ENCODE results near the gene FABP6.
"Not testable (repeated sequence)": the region's sequence is repeated elsewhere in the genome, so short reads cannot be mapped to it uniquely, and the experiment has no call there.

Gene FABP6, protein sequence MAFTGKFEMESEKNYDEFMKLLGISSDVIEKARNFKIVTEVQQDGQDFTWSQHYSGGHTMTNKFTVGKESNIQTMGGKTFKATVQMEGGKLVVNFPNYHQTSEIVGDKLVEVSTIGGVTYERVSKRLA

DNA sequence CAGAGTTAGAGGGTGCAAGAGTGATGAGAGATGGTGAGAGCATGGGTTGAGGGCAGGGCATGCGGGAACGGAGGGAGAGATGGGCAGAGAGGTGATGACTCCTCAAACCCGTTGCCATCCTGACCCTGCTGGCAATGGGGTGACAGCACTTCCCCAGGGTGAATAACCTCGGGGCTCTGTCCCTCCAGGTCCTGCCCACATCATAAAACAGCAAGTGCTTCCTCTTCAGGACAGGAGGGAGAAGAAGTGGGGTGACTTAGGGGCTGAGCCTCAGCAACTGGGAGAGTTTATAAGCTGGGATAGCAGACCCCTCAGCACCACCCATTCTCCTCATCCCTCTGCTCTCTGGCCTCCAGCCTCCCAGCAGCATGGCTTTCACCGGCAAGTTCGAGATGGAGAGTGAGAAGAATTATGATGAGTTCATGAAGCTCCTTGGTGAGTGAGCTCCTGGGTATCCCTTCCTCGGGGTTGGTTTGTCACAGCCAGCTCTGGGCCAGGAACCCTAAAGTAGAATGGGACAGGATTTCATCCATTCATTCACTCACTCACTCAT, at the start of gene FABP6:
Gene FABP6 (plus strand): TSS at position 317 of the 553 bp plus-strand sequence. CDS start 52 bp downstream, at position 369.
- no peak for DNase-seq (ENCODE audit: low read depth in 1 of 2, low spot score in 1 of 2)

DNA sequence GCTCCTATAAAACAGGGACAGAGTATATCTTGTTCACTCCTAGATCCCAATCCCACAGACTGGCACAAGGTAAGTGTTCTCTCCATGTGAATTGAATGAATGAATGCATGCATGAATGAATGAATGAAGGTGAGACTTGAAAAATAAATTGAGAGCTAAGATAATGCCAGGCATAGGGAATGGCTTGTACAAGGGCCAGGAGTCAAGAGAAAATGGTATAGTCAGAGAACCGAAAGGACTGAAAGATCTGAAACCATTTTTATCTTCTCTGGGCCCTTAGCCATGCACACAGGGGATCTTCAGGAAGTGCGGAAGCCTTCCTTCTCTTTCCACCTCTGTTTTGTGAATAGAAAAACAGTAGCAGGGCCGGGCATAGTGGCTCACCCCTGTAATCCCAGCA, 48.4 kb upstream of the FABP6 start:
- DNase-seq (ENCODE audit: low read depth in 1 of 2, low spot score in 1 of 2): no peak

DNA sequence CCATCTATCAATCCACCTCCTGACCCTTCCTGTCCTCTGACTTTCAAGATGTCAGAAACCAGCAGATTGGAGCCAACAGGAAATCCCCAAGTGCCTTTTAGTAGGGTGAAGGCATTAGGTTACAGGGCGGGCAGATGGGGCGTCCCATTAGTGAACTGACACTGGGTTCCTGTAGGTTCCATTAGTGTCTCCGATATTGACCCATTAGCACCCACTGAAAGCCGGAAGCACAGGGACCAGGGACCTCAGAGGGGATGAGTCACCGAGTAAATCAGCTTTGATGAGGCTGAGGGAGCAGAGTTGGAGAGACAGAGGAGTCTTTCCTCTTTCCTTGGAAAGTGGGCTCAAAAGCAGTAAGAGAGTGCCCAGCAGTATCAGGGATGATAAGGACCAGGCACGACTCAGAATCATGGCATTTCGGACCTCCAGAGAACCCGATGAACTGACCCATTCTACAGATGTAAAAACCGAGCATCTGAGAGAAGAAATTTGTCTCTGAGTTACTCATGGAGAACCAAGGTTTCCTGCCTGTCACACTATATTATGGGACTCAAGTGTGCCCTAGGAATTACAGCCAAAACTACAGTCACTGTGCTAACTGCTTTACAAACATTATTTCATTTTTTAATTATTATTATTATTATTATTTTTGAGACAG, 47.2 kb upstream of the FABP6 start:
- no peak for DNase-seq (ENCODE audit: low read depth in 1 of 2, low spot score in 1 of 2)

DNA sequence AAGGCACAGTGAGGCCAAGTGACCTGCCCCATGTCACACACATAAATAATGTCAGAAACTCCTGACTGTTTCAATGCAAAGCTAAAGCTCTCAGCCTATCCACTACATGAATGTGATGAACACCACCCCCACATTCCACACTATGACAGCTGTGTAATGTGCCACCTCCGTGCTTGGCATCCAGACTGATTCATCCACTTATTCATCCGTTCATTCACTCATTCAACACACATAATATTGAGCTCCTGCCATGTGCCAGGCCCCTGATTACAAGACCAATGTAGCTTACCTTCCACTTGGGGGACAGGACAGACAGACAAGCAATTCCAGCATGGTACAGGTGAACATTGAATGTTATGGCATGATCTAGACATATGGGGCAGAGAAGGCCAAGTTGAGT, 46.2 kb upstream of the FABP6 start:
- DNase-seq (ENCODE audit: low read depth in 1 of 2, low spot score in 1 of 2): no peak

DNA sequence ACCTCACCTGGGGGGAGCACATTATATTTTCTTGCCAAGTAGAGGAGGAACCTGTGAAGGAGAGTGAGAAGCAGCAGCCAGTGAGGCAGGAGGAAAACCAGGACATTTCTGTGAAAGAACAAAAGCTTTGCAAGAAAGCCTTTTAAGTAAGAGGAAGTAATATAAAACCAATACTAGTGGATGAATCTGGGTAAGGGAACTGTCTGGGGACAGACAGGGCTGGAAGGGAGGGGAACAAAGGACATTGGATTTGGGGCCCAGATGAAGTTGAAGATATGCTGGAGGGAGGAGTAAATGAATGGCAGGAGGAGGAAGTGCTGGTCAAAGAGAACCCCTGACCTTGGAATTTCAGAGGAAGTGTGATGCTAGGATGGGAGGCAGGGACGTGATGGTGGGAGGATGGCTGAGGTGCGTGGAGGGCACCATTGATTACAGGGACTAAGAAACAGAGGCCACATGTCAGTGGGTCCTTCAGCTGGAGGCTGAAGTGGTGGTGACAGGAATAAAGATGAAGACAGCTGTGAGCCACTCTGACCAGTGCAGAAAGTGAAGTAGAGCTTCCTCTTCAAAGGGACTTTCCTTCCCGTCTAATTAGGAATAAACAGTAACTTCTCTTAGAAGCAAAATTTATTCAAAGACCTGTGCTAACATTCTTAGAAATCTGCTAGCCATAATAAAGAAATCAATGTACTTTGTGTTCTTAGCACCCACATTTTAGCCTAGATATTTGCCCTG, 43.5 kb upstream of the FABP6 start:
- DNase-seq (ENCODE audit: low read depth in 1 of 2, low spot score in 1 of 2): no peak

DNA sequence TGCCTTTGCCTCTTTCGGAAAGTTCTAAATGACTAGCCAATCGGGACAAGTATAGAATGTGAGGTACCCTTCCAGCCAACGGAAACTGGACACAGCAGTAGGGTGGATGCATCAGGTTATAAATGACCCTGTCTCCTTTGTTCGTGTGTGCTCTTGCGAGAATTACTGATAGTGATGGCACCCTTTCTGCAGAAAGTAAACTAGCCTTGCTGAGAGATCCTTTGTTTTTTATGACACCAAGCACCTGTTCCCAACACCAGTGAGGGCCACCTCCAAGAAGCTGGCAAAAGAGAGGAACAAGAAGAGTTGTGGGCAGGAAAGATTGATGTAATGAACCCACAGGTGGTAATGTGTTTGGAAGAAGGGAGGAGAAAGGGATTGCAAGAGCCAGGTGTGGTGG, 42.8 kb upstream of the FABP6 start:
- DNase-seq (ENCODE audit: low read depth in 1 of 2, low spot score in 1 of 2): no peak

DNA sequence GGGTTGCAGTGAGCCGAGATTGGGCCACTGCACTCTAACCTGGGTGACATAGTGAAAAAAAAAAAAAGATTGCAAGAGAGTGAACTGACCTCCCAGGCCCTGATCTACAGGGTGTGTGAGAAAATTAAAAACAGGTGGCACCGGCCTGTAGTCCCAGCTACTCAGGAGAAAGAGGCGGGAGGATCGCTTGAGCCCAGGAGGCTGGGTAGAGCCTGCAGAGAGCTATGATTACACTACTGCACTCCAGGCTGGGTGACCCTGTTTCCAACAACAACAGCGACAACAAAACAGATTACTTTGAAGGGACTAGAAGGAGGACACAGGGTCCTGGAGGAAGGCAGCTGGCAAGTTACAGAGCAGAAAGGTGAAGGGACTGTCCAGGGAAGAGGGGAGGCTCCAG, 42.2 kb upstream of the FABP6 start:
- DNase-seq (ENCODE audit: low read depth in 1 of 2, low spot score in 1 of 2): no peak

DNA sequence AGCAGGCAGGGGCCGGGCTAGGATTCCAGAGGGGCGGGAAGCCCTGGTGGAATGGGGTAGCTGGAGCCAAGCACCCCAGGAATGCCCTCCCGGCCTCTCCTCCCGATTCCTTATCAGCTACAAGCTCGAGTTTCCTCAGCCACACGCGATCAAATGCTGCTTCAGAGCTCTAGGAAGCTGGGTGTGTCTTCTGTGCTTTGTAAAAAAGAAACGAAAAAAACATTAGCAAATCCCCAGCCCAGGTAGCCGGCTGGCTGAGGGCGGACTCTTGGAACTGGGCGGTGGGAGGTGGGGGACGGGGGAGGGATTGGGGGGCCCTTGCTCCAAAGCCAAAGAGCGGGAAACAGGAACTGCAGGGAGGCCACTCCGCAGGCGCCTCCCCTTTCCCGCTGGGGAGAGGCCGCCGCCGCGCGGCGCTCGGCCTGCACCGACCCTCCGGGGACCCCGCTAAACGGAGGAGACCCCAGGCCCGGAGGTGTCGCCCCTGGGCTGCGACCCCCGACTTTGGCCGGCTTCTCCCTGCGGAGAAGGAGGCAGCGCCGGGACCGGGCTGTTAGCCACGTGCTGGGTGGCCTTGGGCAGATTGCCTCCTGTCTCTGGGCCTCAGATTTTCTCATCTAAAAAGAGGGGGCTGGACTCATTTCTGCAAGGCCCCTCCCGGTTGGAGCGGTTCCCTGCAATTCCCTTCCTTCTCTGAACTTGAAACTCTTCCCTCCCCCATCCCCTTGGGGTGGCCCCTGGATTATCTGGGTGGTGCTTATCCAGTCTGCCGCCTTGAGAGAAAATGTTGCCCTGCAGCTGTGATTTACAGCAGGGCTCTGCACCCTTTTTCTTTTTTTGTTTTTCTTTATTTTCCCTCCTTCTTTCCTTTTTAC, 40.9 kb upstream of the FABP6 start:
- DNase-seq (ENCODE audit: low read depth in 1 of 2, low spot score in 1 of 2): no peak

DNA sequence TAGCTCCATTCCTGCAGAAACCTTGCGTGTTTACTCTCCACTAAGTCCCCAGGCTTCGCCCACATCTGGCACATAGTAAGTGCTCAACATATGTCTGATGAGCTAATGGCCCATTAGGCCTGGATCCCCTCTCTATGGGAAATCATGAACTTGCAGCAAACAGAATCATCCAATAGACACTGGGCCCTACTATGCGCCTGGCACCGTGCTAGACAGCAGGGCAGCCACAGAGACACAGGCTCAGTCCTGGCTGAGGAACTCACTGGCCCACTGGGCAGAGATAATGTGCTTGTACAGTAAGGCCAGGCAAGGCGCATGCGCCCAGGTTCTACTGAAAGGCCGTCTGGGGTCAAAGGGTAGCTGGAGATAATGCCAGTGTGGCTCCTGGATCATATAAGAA, 36.9 kb upstream of the FABP6 start:
- DNase-seq (ENCODE audit: low read depth in 1 of 2, low spot score in 1 of 2): no peak

DNA sequence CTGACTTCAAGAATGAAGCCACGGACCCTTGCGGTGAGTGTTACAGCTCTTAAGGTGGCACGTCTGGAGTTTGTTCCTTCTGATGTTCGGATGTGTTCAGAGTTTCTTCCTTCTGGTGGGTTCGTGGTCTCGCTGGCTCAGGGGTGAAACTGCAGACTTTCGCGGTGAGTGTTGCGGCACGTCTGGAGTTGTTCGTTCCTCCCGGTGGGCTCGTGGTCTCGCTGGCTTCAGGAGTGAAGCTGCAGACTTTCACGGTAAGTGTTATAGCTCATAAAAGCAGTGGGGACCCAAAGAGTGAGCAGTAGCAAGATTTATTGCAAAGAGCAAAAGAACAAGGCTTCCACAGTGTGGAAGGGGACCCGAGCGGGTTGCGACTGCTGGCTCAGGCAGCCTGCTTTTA, 36.2 kb upstream of the FABP6 start:
- not testable (repeated sequence) for DNase-seq (ENCODE audit: low read depth in 1 of 2, low spot score in 1 of 2)

DNA sequence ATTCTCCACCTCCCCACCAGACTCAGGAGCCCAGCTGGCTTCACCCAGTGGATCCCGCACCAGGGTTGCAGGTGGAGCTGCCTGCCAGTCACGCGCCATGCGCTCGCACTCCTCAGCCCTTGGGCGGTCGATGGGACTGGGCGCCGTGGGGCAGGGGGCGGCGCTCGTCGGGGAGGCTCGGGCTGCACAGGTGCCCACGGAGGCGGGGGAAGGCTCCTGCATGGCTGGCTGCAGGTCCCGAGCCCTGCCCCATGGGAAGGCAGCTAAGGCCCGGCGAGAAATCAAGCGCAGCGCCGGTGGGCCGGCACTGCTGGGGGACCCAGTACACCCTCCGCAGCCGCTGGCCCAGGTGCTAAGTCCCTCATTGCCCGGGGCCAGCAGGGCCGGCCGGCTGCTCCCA, 35.5 kb upstream of the FABP6 start:
- not testable (repeated sequence) for DNase-seq (ENCODE audit: low read depth in 1 of 2, low spot score in 1 of 2)

DNA sequence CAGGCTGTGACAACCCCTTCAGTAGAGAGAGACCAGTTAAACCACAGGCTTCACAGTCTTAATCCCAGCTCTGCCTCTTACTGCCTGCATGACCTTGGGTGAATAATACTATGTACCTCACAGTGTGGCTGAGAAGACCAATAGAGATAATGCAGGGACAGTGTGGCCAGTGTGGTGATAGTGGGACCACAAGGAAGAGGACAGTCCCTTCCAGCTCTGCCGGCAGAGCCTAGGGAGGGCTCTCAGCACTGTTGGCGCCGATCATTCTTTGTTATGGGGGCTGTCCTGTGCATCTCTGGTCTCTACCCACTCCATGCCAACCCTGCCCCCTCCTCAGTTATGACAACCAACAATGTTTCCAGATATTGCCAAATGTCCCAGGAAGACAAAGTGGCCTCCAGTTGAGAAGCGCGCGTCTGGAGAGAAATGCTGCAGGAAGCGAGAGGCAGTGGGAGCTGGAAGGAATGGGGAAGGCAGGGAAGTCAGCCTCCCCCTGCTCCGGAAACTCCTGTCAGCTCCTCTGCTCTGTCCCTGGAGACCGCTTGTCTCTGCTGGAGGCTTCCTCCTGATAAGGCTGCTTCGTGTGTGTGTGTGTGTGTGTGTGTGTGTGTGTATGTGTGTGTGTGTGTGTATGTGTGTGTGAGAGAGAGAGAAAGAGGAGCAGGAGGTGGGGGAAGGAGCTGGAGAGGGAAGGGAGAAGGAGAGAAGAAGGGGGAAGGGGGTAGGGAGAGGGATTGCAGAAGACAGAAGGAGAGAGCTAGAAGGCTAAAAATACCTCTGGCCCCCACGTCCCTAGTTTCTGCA, 31.8 kb upstream of the FABP6 start:
- no peak for DNase-seq (ENCODE audit: low read depth in 1 of 2, low spot score in 1 of 2)

DNA sequence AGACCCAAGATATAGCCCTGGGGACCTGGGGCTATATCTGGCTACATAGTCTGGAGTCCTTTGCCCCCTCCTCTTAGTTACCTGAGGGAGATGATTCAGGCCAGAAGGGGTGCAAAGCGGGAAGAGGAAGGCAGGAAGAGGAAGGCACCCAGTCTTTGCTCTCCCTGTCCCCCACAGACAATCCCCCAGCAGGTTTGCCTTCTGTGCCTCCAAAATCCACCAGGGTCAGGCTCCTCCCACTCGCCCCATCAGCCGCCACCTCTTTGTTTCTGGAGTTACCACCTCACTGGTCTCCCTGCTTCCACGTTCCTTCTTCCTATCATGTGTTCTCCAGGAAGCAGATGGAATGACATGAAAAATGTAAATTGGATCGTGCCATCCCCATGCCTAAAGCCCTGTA, 31.2 kb upstream of the FABP6 start:
- DNase-seq (ENCODE audit: low read depth in 1 of 2, low spot score in 1 of 2): no peak

DNA sequence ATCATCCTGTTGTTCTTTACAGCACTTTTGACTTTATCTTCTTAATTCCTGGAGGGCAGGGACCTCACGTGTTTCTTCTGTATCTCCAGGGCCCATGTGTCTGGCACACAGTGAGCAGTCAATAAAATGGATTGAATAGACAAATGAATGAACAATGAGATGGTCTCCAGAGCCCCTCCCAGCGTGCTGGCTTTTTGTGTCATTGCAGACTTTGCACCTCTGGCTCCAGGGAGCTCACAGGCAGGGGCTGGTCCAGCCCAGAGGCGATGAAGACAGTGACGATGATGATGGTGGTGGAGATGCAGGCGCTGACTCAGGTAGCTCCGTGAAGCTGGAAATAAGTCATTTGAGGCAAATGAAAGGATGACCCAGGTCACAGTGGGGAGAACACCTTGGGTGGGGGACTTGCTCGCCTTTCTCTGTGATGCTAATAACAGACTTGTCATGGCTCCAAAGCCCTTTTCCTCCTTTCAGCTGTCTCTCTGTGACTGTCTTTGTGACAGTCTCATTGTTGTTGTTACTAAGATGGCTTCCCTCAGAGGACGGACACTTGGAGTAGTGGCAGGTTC, 30.4 kb upstream of the FABP6 start:
- no peak for DNase-seq (ENCODE audit: low read depth in 1 of 2, low spot score in 1 of 2)

DNA sequence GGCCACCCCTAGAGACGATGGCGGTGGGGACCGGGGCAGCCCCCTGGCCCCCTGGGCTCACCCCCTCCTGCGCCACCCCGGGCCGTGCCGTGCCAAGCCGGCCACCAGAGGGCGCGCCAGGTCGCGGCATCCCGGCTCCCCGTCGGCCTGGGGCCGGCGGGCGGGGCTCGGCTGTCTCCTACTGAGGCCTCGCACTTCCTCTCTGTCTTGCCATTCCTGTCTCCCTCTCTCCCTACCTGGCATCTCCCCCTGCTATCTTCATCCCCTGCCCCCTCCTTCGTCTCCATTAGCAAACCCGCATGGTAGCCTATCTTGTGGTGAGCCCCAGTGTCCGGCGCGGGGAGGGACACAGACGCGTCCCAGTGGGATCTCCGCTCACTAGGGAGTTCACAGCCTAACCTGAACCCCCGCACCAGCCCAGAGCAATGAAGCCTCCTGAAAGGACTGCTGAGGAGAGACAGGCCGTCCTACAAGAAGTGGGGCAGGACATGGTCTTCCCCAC, 29.8 kb upstream of the FABP6 start:
- peak; percentile 48 to 51 for DNase-seq (ENCODE audit: low read depth in 1 of 2, low spot score in 1 of 2)

DNA sequence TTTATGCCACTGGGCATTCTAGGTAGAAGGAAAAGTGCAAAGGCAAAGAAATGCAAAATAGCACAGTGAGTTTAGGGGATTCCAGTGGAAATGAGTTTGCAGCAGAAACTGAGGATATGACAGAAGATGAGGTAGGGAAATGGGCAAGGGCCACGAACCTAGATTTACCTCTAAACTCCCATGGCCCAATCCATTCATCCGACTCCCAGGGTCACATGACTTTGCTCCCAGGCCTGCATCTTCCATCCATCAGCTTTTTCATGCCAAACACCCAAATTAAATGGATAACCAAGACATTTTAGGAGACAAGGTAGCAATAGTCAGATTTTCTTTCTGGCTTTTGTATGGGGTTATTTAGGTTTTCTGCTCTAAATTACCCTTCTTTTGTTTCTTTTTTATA, 22.2 kb upstream of the FABP6 start:
- DNase-seq (ENCODE audit: low read depth in 1 of 2, low spot score in 1 of 2): no peak

DNA sequence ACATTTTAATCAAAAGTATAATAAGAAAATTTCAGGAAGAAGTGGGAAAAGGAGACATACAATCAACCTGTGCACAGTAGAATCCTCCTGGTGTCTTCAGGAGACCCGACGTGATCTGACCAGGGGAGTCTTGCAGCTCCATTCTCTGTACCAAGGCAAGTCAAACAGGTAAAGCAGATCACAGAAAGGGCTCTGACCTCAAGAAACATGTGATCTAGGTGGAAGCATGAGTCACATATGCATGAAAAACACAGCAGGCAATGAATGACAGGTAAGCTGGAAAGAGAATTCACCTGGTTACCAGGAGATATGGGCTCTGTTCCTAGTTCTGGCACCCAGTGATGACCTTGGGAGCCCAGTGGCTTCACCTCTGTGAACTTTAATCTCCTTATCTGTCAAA, 19.4 kb upstream of the FABP6 start:
- no peak for DNase-seq (ENCODE audit: low read depth in 1 of 2, low spot score in 1 of 2)

DNA sequence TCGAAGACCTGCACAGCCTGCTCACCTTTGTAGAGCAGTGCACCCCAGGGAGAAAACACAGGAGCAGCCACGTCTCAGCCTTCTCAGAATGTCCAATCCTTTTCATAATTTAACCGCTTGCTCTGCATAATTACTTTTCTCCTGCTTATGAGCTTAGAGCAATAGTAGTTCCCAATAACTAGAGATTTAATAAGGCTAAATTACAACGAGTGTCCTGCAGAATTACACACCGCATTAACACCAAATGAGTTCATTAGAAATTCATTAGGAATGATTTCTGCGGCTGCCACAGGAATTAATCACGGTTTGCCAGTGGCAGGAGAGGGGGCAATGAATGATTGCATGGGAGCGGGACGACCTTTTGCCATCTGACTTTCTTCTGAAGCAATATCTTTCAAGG, 18.7 kb upstream of the FABP6 start:
- no peak for DNase-seq (ENCODE audit: low read depth in 1 of 2, low spot score in 1 of 2)

DNA sequence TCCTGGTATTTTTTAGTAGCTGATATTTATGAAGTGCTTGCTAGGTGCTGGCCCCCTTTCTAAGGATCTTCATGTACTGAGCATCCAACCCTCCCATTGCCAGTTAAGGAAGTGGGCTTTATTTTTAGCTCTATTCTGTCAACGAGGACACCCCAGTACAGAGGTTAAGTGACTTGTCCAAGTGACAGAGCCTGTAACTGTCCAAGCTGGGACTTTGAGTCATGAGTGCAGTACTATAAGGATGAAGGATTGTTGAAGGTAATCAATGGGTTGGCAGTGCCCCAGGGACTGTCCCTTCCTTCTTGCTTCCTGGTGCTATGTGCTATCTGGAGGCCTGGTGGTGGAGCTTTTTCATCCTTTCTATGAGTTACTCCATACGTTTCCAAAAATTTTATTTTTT, 18.0 kb upstream of the FABP6 start:
- no peak for DNase-seq (ENCODE audit: low read depth in 1 of 2, low spot score in 1 of 2)

DNA sequence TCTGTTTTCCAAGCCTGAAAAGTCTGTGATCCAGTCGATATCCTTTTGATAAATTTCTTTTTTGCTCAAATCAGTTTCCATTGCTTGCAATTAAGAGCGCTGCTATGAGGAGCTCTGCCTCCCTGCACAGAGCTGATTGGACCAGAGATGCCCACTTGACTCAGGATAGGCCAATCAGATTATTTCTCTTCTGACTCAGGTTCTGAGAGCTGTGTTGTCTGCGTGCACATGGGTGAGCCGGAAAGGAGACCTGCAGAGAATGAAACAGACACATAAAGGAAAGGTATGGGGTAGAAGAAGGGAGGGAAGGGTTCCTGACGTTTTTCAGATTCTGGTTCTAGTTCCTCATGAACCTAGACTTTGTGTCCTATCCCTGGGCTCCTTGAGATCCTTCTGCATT, 15.8 kb upstream of the FABP6 start:
- DNase-seq (ENCODE audit: low read depth in 1 of 2, low spot score in 1 of 2): no peak
